ENCODE data around the gene FUT3.
"Not testable (repeated sequence)": the region's sequence is repeated elsewhere in the genome, so short reads cannot be mapped to it uniquely, and the experiment has no call there.

Gene FUT3

DNA sequence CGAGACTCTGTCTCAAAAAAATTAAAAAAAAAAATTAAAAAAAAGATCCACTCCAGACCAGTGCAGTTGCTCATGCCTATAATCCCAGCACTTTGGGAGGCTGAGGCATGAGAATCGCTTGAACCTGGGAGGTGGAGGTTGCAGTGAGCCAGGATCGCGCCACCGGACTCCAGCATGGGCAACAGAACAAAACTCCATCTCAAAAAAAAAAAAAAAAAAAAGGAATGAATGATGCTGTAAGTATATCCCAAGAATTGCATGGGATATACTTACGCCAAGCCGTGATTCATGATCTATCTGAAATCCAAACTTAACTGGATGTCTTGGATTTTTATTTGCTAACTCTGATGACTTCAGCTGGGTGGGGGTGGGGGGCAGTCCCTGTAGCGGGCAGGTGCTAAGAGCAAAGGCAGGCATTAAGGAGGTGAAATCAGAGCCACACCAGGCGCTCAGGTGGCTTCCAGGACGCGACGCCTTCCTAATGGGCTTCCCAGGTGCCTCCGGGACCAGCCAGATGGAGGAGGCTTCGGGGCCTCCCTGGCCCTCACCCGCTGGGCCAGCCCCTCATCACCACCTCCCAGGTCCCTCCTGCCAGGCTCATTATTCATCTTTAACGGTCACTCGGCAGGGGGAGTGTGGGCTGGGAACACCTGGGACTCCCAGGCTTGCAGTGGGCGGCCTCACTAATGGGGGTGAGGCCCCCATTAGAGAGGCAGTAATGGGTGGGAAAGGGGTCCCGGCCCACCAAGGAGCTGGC lies 30.5 kb upstream of the FUT3 start:
- no peak for DNase-seq (ENCODE audit: low read depth)

DNA sequence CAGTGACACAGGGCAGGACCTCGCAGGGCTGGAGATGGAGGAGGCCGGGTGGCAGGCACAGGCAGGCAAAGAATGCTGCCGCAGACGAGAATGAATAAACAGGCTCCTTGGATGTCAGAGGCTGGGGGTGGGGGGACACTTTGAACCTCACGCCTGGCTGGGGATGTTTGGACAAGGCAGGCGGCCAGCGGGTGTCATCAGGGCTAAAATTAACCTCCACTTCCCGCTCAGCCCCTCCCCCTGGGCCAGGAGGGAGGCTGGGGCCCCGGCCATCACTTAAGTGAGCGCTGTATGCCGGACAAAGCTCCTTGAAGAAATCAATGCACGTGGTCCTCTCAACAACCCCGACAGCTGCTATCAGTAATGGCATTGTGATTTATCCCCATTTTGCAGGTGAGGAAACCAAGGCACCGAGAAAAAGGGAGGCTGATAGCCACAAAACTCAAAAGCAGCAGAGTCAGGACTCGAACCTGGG lies 29.4 kb upstream of the FUT3 start:
- DNase-seq (ENCODE audit: low read depth): no peak

DNA sequence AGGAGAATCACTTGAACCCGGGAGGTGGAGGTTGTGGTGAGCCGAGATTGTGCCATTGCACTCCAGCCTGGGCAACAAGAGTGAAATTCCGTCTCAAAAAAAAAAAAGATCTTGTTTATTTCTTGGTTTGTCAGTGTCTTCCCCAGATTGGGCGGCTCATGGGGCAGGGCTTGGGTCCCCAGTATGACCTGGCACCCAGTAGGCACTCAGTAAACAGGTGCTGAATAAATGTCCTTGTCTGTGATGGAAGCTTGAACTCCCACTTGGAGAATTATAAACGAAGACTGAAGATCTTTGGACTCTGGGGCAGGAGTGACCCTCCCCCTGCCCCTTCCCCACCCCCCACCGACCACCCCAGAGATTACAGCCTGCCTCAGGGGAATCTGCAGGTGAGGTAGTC lies 28.9 kb upstream of the FUT3 start:
- no peak for DNase-seq (ENCODE audit: low read depth)

DNA sequence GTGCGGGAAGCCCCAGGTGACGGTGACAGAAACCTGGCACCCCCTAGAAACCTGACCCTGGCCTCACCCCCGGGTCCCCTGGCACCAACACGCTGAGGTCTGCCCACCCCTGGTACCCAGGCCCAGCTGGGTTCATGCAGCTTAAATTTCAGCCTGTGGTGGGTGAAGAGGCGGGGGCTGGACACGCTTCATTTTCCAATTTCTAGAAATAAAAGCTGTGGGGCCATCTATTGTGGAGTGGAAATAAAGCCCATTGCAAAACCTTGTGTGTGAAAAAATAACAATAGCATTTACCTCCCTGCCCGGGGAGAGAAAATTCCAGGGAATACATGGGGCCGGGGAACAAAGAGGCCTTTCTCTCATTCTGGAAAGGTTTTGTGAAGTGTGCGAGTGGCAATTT lies 26.6 kb upstream of the FUT3 start:
- DNase-seq (ENCODE audit: low read depth): no peak

DNA sequence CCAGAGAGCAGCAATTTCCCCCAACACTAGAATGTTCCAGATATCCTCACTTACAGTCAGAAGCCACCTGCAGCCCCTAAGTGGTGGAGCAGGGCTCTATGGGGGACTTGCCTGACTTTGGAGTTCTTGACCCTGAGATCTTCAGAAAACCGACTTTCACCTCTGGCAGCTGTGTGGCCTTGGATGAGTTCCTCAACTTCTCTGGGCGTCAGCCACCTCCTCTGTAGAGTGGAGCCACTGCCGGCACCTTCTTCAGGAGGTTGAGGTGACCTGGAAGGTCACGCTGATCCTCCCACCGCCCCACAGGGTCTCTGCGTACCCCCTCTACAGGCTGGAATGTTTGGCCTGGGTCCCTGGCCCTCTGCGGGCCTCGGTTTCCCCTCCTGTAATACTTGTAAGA lies 26.2 kb upstream of the FUT3 start:
- DNase-seq (ENCODE audit: low read depth): no peak

DNA sequence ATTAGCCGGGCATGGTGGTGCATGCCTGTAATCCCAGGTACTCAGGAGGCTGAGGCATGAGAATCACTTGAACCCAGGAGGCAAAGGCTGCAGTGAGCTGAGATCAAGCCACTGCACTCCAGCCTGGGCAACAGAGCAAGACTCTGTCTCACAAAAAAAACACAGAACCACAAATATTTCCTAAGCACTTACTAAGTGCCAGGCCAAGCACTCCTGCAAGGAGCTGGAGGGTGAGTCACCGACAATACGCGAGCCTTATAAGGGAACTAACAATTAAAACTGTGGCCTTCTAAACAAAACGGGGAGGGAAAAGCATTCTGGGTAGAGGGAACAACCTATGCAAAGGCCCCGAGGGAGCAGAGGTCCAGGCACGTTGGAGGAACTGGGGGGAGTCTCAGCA lies 23.2 kb upstream of the FUT3 start:
- DNase-seq (ENCODE audit: low read depth): not testable (repeated sequence)

DNA sequence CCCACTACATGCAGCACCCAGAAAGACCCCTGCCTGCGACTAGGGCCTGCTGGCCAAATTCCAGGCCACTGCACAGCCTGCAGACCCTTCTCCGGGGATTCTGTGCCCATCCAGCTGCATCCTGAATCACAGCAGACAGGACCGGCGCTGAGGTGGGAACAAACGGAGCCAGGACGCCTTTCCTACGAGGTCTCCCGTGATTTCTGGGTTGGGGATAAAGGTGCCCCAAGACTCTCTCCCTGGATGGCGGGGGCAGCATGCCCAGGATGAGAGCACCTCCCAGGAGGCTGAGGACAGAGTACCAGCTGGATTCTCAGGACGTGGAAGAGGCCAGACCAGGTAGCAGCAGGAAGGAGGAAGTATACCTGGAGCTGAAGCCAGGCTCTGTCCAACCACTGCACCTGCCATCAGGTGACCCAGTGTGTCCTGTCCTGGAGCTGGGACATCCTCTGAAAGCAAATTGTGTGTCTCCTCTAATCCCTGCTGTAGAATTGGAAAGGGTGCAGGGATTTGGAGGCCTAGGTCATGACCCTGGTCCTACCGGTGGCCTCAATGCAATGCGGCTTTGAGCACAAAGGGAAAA lies 22.5 kb upstream of the FUT3 start:
- no peak for DNase-seq (ENCODE audit: low read depth)

DNA sequence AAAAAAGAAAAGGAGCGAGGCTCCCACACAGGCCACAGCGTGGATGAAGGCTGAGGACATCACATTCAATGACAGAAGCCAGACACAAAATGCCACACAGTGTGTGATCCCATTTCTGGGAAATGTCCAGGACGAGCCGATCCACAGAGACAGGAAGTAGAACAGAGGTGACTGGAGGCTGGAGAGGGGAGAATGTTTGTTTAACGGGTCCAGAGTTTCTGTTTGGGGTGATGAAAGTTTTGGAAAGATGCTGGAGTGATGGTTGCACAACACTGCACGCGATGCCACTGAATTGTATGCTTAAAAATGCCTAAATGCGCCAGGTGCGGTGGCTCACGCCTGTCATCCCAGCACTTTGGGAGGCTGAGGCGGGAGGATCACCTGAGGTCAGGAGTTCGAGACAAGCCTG lies 19.7 kb upstream of the FUT3 start:
- no peak for DNase-seq (ENCODE audit: low read depth)

DNA sequence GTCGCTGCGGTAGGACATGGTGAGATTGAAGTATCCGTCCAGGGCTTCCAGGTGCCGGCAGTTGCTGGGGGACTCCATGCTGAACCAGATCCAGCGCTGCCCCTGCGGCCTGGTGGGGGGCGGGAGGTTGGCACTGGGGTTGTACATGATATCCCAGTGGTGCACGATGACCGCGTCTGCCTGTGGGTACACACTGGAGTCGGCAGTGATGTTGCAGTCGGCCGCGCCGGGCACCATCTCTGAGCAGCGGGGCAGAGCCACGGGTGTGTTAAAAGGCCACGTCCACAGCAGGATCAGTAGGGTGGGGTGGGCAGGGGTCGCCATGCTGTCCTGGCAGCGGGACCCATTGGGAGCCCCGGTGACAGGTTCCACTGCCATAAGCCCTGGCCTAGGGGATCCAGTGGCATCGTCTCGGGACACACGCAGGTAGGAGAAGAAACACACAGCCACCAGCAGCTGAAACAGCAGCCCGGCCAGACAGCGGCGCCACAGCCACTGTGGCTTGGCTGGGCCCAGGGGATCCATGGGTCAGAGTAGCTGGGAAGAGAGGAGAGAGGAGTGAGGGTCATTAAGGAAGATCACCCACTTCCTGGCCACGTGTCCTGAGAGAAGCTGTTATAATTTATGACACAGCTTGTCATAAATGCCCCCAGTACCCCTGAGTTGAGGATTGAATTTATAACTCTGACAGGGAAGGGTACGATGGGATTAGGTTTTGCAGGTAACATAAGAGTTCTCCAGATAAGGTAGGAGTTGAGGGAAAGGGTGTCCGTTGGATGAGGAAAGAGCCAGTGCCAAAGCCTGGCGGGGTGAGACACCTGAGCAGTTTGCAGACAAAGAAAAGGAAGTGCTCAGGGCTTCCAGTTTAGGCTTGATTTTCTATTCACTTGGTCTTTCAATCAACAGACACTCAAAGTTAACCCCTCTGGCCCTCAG lies 16.2 kb upstream of the FUT3 start:
- no peak for DNase-seq (ENCODE audit: low read depth)

DNA sequence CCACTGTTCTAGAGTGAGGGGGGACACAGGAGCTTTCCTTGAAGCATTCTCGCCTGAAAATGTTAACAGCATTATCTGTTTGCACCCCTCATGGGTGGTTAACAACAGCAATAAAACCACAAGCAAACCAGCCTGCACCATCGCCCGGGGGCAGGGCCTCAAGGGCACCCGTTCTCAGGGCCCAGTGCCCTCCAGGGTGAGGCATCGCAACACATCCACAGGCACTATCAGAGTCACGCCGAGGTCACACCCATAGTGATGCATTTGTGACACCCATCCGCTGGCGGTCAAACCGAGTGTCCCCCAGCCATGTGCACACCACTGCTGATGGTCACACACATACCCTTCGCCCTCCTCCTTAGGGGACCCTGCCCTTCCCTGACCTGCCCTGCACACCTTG lies 14.5 kb upstream of the FUT3 start:
- DNase-seq (ENCODE audit: low read depth): no peak

DNA sequence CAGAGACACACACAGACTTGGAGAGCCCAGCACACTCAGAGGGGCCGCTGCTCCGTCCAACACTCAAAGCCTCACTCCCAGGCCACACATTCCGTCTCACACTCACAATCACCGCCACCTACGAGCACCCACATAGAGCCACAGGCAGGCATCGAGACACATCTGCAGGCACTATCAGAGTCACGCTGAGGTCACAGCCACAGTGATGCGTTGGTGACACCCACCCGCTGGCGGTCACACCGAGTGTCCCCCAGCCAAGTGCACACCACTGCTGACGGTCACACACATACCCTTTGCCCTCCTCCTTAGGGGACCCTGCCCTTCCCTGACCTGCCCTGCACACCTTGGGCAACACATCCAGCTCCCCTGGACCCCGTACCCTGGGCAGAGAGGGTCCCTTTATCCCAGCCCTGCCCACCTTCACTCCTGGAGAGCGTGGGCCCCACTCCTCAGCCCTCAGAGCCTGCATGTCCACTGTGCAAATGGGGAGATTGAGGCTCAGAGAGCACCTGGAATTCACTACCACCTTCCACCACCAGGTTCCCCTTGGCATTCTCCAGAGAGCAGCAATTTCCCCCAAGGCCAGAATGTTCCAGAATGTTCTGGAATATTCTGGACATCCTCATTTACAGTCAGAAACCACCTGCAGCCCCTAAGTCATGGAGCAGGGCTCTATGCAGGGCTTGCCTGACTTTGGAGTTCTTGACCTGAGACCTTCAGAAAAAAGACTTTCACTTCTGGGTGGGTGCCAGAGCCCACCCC lies 13.7 kb upstream of the FUT3 start:
- DNase-seq (ENCODE audit: low read depth): no peak

DNA sequence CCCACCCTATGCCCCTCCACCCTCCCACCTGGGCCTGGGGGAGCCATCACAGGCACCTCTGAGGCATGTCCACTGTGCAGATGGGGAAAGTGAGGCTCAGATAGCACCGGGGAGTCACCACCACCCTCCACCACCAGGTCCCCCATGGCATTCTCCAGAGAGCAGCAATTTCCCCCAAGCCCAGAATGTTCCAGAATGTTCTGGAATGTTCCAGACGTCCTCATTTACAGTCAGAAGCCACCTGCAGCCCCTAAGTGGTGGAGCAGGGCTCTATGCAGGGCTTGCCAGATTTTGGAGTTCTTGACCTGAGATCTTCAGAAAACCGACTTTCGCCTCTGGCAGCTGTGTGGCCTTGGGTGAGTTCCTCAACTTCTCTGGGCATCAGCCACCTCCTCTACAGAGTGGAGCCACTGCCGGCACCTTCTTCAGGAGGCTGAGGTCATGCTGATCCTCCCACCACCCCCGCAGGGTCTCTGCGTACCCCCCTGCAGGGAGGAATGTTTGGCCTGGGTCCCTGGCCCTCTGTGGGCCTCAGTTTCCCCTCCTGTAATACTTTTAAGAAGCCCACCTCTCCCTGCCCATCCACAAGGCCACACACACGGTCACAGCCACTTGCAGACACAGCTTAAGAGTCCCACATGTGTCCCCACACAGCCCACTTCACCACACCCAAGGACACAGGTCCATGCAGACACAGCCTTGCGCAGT lies 12.9 kb upstream of the FUT3 start:
- no peak for DNase-seq (ENCODE audit: low read depth)

DNA sequence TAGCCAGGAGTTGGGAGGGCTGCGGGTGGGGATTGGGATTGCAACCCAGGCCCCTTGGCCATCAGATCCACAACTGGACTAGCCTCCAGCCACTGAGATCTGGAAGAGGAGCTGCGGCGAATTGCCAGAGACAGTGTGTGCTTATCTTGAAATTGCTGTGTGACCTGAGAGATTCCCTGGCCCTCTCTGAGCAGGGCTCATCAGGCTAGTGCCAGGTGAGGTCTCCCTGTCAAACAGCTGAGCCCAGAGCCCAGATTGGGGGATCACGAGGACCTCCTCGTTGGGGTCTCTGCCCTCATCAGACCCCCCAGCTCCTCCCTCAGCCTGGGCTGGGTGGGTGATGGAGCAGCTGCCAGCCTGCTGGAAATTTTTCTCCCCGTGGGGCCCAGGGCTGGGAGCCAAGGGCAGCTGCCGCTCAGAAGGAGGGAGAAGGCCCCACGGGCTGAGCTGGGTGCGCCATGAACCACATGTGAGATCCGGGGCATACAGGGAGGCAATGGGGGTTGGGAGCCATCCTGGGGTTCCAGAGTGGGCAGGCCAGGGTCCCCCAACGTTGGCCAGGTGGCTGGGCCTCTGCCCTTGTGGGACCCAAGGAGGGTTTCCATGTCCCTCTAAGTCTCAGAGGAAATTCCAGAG lies 11.9 kb upstream of the FUT3 start:
- no peak for DNase-seq (ENCODE audit: low read depth)

DNA sequence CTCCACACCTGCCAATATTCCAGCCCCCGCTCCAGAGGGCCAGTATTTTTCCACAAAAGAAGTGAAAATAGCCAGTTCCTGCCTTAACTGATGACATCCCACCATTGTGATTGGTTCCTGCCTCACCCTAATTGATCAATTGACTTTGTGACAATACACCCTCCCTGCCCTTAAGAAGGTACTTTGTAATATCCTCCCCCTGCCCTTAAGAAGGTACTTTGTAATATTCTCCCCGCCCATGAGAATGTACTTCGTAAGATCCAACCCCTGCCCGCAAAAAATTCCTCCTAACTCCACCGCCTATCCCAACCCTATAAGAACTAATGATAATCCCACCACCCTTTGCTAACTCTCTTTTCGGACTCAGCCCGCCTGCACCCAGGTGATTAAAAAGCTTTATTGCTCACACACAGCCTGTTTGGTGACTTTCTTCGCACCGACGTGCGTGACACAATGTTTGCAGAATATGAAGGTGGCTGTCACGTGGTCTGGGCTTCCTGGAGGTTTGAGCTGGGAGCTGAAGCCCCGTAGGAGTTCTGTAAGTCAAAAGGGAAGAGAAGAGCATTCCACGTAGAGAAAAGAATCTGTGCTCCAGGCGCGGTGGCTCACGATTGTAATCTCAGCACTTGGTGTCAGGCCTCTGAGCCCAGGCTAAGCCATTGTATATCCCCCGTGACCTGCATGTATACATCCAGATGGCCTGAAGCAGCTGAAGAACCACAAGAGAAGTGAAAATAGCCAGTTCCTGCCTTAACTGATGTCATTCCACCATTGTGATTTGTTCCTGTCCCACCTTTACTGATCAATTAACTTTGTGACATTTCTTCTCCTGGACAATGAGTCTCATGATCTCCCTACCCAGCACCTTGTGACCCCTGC lies 6.2 kb upstream of the FUT3 start:
- no peak for DNase-seq (ENCODE audit: low read depth)

DNA sequence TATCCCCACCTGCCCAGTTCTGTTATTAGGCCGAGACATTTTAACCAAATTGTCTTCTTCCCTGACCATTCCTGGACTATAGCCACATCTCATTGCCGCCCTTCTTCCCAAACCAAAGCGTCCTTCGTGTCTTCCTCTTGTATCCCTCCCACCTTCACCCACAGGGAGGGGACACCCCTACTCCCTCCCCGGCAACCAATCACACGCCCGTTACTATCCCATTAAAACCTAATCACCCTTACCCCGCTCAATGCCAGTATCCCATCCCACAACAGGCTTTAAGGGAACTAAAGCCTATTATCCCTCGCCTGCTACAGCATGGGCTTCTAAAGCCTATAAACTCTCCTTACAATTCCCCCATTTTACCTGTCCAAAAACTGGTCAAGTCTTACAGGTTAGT lies 3.9 kb upstream of the FUT3 start:
- DNase-seq (ENCODE audit: low read depth): not testable (repeated sequence)

DNA sequence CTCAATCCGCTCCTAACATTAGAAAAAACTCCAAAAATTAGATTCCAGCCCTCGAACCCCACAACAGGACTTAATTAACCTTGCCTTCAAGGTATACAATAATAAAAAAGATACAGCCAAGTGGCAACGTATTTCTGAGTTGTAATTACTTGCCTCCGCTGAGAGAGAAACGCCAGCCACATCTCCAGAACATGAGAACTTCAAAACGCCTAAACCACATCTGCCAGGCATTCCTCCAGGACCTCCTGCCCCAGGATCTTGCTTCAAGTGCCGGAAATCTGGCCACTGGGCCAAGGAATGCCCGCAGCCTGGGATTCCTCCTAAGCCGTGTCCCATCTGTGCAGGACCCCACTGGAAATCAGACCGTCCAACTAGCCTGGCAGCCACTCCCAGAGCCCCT lies 2.9 kb upstream of the FUT3 start:
- not testable (repeated sequence) for DNase-seq (ENCODE audit: low read depth)

DNA sequence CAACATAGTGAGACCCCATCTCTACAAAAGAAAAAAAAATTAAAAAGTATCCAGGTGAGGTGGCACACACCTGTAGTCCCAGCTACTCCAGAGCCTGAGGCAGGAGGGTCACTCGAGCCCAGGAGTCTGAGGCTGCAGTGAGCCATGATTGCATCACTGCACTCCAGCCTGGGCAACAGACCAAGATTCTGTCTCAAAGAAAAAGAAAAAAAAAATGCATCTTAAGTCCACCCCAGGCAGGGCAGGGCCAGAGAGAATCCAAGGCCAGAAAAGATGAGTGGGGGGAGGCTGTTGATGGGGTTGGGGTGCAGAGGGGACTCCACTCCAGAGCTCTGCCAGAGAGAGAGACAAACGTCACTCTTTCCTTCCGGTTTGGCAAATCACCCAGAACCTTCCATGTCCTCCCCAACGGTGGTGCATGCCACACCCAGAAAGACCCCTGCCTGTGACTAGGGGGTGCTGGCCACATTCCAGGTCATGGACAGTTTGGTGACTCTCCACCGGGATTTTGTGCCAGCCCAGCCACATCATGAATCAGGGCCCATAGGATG lies 431 bp downstream of the FUT3 start:
- no peak for DNase-seq (ENCODE audit: low read depth)

DNA sequence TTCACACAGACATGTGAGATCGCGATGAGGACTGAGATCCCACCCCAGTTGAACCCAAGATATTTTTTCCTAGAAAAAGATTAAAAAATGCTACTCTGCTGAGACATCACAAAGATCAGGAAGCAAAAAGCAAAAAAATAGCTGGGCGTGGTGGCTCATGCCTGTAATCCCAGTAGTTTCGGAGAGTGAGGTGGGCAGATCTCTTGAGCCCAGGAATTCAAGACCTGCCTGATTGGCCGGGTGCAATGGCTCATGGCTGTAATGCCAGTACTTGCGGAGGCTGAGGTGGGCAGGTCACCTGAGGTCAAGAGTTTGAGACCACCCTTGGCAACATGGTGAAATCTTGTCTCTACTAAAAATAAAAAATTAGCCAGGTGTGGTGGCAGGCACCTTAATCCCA lies 1.1 kb downstream of the FUT3 start:
- no peak for DNase-seq (ENCODE audit: low read depth)

DNA sequence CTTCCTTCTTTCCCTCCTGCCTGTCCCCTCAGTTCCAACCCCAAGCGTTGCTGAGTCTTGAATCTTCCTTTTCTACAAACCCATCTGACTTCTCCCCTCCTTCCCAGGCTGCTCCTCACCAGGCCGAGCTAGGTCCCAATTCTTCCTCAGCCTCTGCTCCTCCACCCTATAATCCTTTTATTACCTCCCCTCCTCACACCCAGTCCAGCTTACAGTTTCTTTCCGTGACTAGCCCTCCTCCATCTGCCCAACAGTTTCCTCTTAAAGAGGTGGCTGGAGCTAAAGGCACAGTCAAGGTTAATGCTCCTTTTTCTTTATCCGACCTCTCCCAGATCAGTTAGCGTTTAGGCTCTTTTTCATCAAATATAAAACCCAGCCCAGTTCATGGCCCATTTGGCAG lies 2.6 kb downstream of the FUT3 start:
- DNase-seq (ENCODE audit: low read depth): not testable (repeated sequence)

DNA sequence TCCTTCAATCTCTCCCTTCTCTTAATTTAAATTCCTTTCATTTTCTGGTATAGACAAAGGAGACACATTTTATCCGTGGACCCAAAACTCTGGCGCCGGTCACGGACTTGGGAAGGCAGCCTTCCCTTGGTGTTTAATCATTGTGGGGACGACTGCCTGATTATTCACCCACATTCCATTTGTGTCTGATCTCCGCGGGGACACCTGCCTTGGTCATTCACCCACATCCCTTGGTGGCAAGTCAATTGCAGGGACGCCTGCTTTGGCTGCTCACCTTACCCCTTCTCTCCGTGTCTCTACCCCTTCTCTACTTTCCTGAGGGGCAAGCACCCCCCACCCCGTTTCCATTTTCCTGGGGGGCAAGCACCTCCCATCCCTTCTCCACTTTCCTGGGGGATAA lies 3.4 kb downstream of the FUT3 start:
- not testable (repeated sequence) for DNase-seq (ENCODE audit: low read depth)

All from activated T-helper 1 cell treated with Interleukin-2 at 50 U/mL for 16 hours (primary cell).